Endothelial cell of umbilical vein (primary cell): ENCODE data around the gene MIS12. TPM values are rescaled to one million over a fixed set of nuclear protein-coding genes. Genes with fewer than 3 reads are reported as not detected.

ENCODE experiments used
- BruUV-seq: library from RNA; stranded (reverse); fragments of 400-500 nt; replicated peaks from 2 replicates; lab custom pipeline; 2021; lab: Mats Ljungman, UMichigan
- CTCF ChIA-PET: fragments of 300-600, 350-600 bp; sonication (Branson Sonifier 250); formaldehyde crosslinking; loops from one replicate; lab custom pipeline; 2021; ENCODE audit warnings: antibody characterized with exemption, inconsistent platforms; lab: Charles Lee
- POLR2A ChIA-PET: fragments of 300-600, 350-600 bp; sonication (Branson Sonifier 250); formaldehyde crosslinking; loops from one replicate; lab custom pipeline; 2021; ENCODE audit warnings: antibody characterized with exemption, inconsistent platforms; lab: Charles Lee
- DNase-seq: peaks from one replicate; pipeline ENCODE4 v3.0.0-alpha.2; 2011; ENCODE audit warnings: low read depth, low spot score
- FAIRE-seq: peaks from 2 replicates; lab custom pipeline; 2011; peaks lifted over from hg19 to GRCh38; lab: Jason Lieb, UNC
- H2AFZ ChIP-seq: 2 replicates; pipeline ENCODE4 v1.6.0; 2012; ENCODE audit warnings: low read depth, low read length, control low read depth, inconsistent platforms
- H3K27ac ChIP-seq: 2 replicates; pipeline ENCODE4 v1.5.1; 2011; ENCODE audit warnings: low read depth, mild to moderate bottlenecking, control low read depth, low read length, moderate library complexity; ENCODE audit not compliant: insufficient read depth
- H3K27me3 ChIP-seq, 2 experiments: 2 replicates each; pipeline versions ENCODE4 v1.6.0 to v1.6.1; 2011; ENCODE audit warnings: low read length in 2 of 2, mixed read lengths in 1 of 2; ENCODE audit not compliant: control insufficient read depth in 2 of 2, insufficient read depth in 2 of 2
- H3K36me3 ChIP-seq, 2 experiments: 2 replicates in 1 of 2; 3 replicates in 1 of 2; pipeline ENCODE4 v1.5.1; 2011; ENCODE audit warnings: low read length in 2 of 2, mild to moderate bottlenecking in 1 of 2, moderate library complexity in 1 of 2; ENCODE audit not compliant: control insufficient read depth in 2 of 2, insufficient read depth in 2 of 2; ENCODE audit errors: extremely low read depth in 1 of 2
- H3K4me1 ChIP-seq: 3 replicates; pipeline ENCODE4 v1.5.1; 2011; ENCODE audit warnings: mild to moderate bottlenecking, low read length; ENCODE audit not compliant: control insufficient read depth, insufficient read depth; ENCODE audit errors: extremely low read depth
- H3K4me2 ChIP-seq: 2 replicates; pipeline ENCODE4 v1.6.1; 2011; ENCODE audit warnings: low read length, control low read depth, mixed read lengths; ENCODE audit not compliant: insufficient read depth
- H3K4me3 ChIP-seq, 3 experiments: fragments of 200-600 bp in 1 of 3; sonication (generic), shearing (Covaris generic) in 1 of 3; replicated peaks in 1 of 3; 2 replicates each; pipeline ENCODE4 v1.5.1; 2011 to 2016; ENCODE audit warnings: control low read depth in 3 of 3, low read length in 3 of 3, mild to moderate bottlenecking in 2 of 3, inconsistent platforms in 1 of 3, low read depth in 1 of 3, moderate library complexity in 1 of 3; ENCODE audit not compliant: insufficient read depth in 1 of 3
- H3K79me2 ChIP-seq: 2 replicates; pipeline ENCODE4 v1.6.0; 2012; ENCODE audit warnings: low read length, inconsistent platforms; ENCODE audit not compliant: control insufficient read depth, insufficient read depth
- H3K9ac ChIP-seq: replicated peaks from 2 replicates; pipeline ENCODE3; 2011; ENCODE audit warnings: low read length, control low read depth; ENCODE audit not compliant: insufficient read depth; ENCODE audit errors: extremely low read depth
- H3K9me1 ChIP-seq: replicated peaks from 3 replicates; pipeline ENCODE4 v1.6.0; 2011; ENCODE audit warnings: mild to moderate bottlenecking, low read length; ENCODE audit not compliant: control insufficient read depth, insufficient read depth; ENCODE audit errors: extremely low read depth
- H3K9me3 ChIP-seq: replicated peaks from 2 replicates; pipeline ENCODE4 v1.5.1; 2012; ENCODE audit warnings: low read length, inconsistent platforms; ENCODE audit not compliant: control insufficient read depth, insufficient read depth
- H4K20me1 ChIP-seq: replicated peaks from 2 replicates; pipeline ENCODE3; 2011; ENCODE audit warnings: mild to moderate bottlenecking, low read length; ENCODE audit not compliant: control insufficient read depth, insufficient read depth; ENCODE audit errors: extremely low read depth
- EZH2 ChIP-seq: IDR thresholded peaks from 2 replicates; pipeline ENCODE4 v1.6.1; 2012; ENCODE audit warnings: borderline replicate concordance, low read depth, mild to moderate bottlenecking, moderate library complexity, low read length, inconsistent platforms; ENCODE audit not compliant: severe bottlenecking
- FOS ChIP-seq: IDR thresholded peaks from 2 replicates; pipeline ENCODE4 v1.6.1; 2011; ENCODE audit warnings: mild to moderate bottlenecking, low read length, moderate library complexity, borderline replicate concordance; ENCODE audit not compliant: insufficient read depth
- GATA2 ChIP-seq: IDR thresholded peaks from 2 replicates; pipeline ENCODE4 v1.7.0; 2011; ENCODE audit warnings: low read depth, mild to moderate bottlenecking, moderate library complexity, mixed read lengths, low read length; ENCODE audit not compliant: insufficient read length, insufficient read depth
- JUN ChIP-seq: IDR thresholded peaks from 2 replicates; pipeline ENCODE4 v1.6.1; 2011; ENCODE audit warnings: borderline replicate concordance, low read depth; ENCODE audit not compliant: insufficient read length, insufficient read depth
- MYC ChIP-seq: IDR thresholded peaks from one replicate; pipeline ENCODE4 v1.6.1; 2011; ENCODE audit warnings: mild to moderate bottlenecking, low read depth, low read length
- POLR2A ChIP-seq: IDR thresholded peaks from 2 replicates; pipeline ENCODE4 v1.6.1; 2012; ENCODE audit warnings: low read depth, mild to moderate bottlenecking, control low read depth, low read length
- POLR2AphosphoS5 ChIP-seq: IDR thresholded peaks from 2 replicates; pipeline ENCODE4 v1.6.1; 2012; ENCODE audit warnings: low read depth, mild to moderate bottlenecking, control low read depth, low read length, moderate library complexity; ENCODE audit not compliant: insufficient read depth
- dilution Hi-C: fragments of 300-500 bp; cut with MboI; formaldehyde crosslinking; loops from one replicate; pipeline ENCODE4 v1.15.0; 2019; ENCODE audit warnings: low sequenced_read_pairs; ENCODE audit not compliant: extremely low pct_ligation_motif_present
- intact Hi-C: fragments of 100-400 bp; cut with micrococcal nuclease; formaldehyde crosslinking; loops from one replicate; pipeline ENCODE4 v1.10.0; 2022
- polyA plus RNA-seq, 4 experiments: library from polyadenylated mRNA; depleted of rRNA in 3 of 4; stranded (reverse) in 3 of 4; unstranded in 1 of 4; fragments of >200 nt; gene quantifications; 2 replicates each; pipeline versions ENCODE4 v1.2.1 to v1.2.3, GENCODE V29; 2011 to 2012; ENCODE audit warnings: missing spikeins in 1 of 4
- total RNA-seq: library from RNA; stranded (reverse); gene quantifications from 2 replicates; pipeline ENCODE4 v1.2.3, GENCODE V29; 2021
- TF ChIP-seq, protein P1 (sequence below), 2 donors: IDR thresholded peaks; 1 replicate in 1 of 2; 2 replicates in 1 of 2; pipeline ENCODE4 v1.5.1; 2011; ENCODE audit warnings: low read length in 2 of 2, mild to moderate bottlenecking in 2 of 2, moderate library complexity in 2 of 2, control low read depth in 1 of 2, inconsistent platforms in 1 of 2, low read depth in 1 of 2; ENCODE audit not compliant: insufficient read depth in 1 of 2; ENCODE audit errors: extremely low read depth in 1 of 2
- TF ChIP-seq, protein P2 (sequence below): IDR thresholded peaks from 2 replicates; pipeline ENCODE4 v1.6.1; 2011; ENCODE audit not compliant: insufficient read depth, insufficient read length

The MIS12 gene
- total and polyA plus RNA-seq, 2 donors (not counting 3 experiments of a cell fraction or from before 2014, with no cell fraction given) = 8.3 to 20.1 TPM

DNA sequence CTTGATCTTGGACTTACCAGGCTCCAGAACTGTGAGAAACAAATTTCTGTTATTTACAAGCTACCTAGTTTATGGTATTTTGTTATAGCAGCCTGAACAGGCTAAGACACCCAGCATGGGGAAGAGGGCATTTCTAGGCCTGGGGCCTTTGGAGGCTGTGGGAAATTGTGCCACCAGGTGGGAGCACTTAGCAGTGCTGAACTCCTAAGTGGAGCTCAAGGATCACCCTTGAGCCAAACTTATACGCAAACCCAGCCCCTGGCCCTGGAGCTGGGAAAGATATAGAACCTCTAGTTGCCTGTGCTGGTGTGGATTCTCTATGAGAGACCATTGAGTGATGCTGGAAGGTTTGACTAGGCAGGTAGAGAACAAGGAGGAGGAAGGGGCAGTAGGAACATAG lies 36.1 kb downstream of the MIS12 start:
- Histone ChIP-seq H3K9me1 (no peaks in the 10 kb centered on the region), H3K79me2 (no peaks in the 10 kb centered on the region), H3K27me3 (no peaks in the 10 kb centered on the region), H3K4me1 (peaks cover 11% of the 10 kb centered on the region), H3K4me3 (no peak overlapping the region), H2AFZ (no peak overlapping the region), H3K4me2 (no peak overlapping the region), H3K9me3 (no peaks in the 10 kb centered on the region), H4K20me1 (no peaks in the 10 kb centered on the region), H3K9ac (no peak overlapping the region), H3K36me3 (peaks cover 5 to 23% of the 10 kb centered on the region in 2 experiments), H3K27ac (no peak overlapping the region)
- dilution Hi-C loops (no loop called here), intact Hi-C loops (no loop called here)
- DNase-seq = no peak
- no peak for FAIRE-seq
- POLR2A ChIA-PET = no interaction called here
- no TSS peak for BruUV-seq
- TF ChIP-seq FOS (no peak), GATA2 (no peak), MYC (no peak), POLR2AphosphoS5 (no peak), POLR2A (no peak), JUN (no peak), EZH2 (no peak)
- TF ChIP-seq, protein P1, sequence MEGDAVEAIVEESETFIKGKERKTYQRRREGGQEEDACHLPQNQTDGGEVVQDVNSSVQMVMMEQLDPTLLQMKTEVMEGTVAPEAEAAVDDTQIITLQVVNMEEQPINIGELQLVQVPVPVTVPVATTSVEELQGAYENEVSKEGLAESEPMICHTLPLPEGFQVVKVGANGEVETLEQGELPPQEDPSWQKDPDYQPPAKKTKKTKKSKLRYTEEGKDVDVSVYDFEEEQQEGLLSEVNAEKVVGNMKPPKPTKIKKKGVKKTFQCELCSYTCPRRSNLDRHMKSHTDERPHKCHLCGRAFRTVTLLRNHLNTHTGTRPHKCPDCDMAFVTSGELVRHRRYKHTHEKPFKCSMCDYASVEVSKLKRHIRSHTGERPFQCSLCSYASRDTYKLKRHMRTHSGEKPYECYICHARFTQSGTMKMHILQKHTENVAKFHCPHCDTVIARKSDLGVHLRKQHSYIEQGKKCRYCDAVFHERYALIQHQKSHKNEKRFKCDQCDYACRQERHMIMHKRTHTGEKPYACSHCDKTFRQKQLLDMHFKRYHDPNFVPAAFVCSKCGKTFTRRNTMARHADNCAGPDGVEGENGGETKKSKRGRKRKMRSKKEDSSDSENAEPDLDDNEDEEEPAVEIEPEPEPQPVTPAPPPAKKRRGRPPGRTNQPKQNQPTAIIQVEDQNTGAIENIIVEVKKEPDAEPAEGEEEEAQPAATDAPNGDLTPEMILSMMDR (IDR thresholded peaks at IDR 0.05; ENCODE audit: extremely low read depth in 1 of 2, insufficient read depth in 1 of 2, low read depth in 1 of 2, low read length in 2 of 2) = no peak
- TF ChIP-seq, protein P2, sequence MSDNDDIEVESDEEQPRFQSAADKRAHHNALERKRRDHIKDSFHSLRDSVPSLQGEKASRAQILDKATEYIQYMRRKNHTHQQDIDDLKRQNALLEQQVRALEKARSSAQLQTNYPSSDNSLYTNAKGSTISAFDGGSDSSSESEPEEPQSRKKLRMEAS = no peak
- CTCF ChIA-PET = no interaction called here
